Measurements from ENCODE around the gene EXD2. TPM values are rescaled to one million over a fixed set of nuclear protein-coding genes. Genes with fewer than 3 reads are reported as not detected.
A peak's percentile ranks its signal among the peaks of the same experiment; 100 is the strongest.

EXD2 gene
- total and polyA plus RNA-seq, 2 of the 13 experiments (the other 11 are each of a cell fraction or from before 2014, with no cell fraction given): 9.5 to 15.1 TPM

DNA sequence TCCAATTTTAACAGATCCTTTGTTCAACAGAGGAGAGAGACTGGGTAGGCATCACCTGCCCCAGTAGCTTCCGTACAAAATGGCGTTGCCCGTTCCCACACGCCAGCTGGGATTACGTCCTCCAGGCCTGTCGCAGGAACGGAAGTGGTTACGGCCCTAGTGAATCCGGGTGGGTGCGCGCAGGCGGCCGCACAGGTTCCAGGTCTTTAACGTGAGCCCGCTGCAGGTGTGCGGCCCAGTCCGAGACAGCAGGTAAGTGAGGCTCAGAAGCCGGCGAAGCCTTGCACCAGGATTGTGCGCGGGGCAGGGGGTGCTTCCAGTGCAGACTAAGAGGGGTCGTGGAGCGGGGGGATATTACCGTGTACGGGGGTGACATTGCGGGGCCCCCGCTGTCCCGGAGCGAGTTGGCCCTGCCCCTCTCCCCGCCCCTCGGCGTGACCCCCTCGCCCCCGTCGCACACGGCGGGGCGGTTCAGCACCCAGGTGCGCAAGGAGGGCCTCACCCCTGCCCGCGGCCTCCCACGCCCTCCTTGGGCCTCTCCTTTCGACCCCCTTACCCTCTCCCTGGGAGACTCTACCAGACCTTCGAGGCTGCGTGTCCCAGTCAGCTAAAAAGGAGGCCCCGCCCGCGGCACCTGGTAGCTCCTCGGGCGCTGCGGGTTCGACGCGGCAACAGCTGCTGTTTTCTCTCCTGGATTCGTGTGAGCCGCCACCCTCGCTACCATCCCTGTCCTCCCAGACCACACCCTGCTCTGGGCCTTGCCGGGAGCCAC is at the start of gene EXD2 (continued):
- TF ChIP-seq, protein P1, sequence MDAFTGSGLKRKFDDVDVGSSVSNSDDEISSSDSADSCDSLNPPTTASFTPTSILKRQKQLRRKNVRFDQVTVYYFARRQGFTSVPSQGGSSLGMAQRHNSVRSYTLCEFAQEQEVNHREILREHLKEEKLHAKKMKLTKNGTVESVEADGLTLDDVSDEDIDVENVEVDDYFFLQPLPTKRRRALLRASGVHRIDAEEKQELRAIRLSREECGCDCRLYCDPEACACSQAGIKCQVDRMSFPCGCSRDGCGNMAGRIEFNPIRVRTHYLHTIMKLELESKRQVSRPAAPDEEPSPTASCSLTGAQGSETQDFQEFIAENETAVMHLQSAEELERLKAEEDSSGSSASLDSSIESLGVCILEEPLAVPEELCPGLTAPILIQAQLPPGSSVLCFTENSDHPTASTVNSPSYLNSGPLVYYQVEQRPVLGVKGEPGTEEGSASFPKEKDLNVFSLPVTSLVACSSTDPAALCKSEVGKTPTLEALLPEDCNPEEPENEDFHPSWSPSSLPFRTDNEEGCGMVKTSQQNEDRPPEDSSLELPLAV (CRISPR knock-in tag; conservative IDR thresholded peaks at IDR 0.05; ENCODE audit: low read depth): no peak
- TF ChIP-seq, protein P2, sequence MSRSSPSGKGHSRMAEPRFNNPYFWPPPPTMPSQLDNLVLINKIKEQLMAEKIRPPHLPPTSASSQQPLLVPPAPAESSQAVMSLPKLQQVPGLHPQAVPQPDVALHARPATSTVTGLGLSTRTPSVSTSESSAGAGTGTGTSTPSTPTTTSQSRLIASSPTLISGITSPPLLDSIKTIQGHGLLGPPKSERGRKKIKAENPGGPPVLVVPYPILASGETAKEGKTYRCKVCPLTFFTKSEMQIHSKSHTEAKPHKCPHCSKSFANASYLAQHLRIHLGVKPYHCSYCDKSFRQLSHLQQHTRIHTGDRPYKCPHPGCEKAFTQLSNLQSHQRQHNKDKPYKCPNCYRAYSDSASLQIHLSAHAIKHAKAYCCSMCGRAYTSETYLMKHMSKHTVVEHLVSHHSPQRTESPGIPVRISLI (CRISPR knock-in tag; IDR thresholded peaks at IDR 0.05; ENCODE audit: borderline replicate concordance): peak; percentile 44; the same call in 1 of the 2 replicates
- TF ChIP-seq ZSCAN9 (CRISPR knock-in tag; IDR thresholded peaks at IDR 0.05; ENCODE audit: borderline replicate concordance) (no peak; the same call in 1 of the 2 replicates), KDM6A (CRISPR knock-in tag; IDR thresholded peaks at IDR 0.05; ENCODE audit: low read depth) (no peak), ZNF264 (CRISPR knock-in tag; IDR thresholded peaks at IDR 0.05) (no peak; the same call in 1 of the 2 replicates), PITX1 (CRISPR knock-in tag; IDR thresholded peaks at IDR 0.05) (peak; percentile 94), TBP (CRISPR knock-in tag; IDR thresholded peaks at IDR 0.05) (no peak), ZSCAN31 (CRISPR knock-in tag; IDR thresholded peaks at IDR 0.05; ENCODE audit: low read depth) (peak; percentile 47; the same call in 1 of the 2 replicates), ZKSCAN5 (CRISPR knock-in tag; IDR thresholded peaks at IDR 0.05) (no peak), ZNF720 (CRISPR knock-in tag; IDR thresholded peaks at IDR 0.05) (no peak), ZNF672 (CRISPR knock-in tag; IDR thresholded peaks at IDR 0.05) (no peak), NKX3-1 (CRISPR knock-in tag; IDR thresholded peaks at IDR 0.05) (peak; percentile 13; the same call in 1 of the 2 replicates), KLF13 (CRISPR knock-in tag; IDR thresholded peaks at IDR 0.05) (no peak), KLF6 (CRISPR knock-in tag; IDR thresholded peaks at IDR 0.05) (no peak)
- TF ChIP-seq, protein P3, sequence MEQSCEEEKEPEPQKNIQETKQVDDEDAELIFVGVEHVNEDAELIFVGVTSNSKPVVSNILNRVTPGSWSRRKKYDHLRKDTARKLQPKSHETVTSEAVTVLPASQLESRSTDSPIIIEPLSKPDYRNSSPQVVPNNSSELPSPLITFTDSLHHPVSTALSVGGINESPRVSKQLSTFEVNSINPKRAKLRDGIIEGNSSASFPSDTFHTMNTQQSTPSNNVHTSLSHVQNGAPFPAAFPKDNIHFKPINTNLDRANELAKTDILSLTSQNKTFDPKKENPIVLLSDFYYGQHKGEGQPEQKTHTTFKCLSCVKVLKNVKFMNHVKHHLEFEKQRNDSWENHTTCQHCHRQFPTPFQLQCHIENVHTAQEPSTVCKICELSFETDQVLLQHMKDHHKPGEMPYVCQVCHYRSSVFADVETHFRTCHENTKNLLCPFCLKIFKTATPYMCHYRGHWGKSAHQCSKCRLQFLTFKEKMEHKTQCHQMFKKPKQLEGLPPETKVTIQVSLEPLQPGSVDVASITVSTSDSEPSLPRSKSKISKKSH (CRISPR knock-in tag; IDR thresholded peaks at IDR 0.05; ENCODE audit: borderline replicate concordance): peak; percentile 81; the same call in 1 of the 2 replicates
- TF ChIP-seq, protein P4, sequence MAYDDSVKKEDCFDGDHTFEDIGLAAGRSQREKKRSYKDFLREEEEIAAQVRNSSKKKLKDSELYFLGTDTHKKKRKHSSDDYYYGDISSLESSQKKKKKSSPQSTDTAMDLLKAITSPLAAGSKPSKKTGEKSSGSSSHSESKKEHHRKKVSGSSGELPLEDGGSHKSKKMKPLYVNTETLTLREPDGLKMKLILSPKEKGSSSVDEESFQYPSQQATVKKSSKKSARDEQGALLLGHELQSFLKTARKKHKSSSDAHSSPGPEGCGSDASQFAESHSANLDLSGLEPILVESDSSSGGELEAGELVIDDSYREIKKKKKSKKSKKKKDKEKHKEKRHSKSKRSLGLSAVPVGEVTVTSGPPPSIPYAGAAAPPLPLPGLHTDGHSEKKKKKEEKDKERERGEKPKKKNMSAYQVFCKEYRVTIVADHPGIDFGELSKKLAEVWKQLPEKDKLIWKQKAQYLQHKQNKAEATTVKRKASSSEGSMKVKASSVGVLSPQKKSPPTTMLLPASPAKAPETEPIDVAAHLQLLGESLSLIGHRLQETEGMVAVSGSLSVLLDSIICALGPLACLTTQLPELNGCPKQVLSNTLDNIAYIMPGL (CRISPR knock-in tag; IDR thresholded peaks at IDR 0.05; ENCODE audit: borderline replicate concordance in 1 of 2, low read depth in 1 of 2): peak; percentile 91 to 97
- TF ChIP-seq, protein P5, sequence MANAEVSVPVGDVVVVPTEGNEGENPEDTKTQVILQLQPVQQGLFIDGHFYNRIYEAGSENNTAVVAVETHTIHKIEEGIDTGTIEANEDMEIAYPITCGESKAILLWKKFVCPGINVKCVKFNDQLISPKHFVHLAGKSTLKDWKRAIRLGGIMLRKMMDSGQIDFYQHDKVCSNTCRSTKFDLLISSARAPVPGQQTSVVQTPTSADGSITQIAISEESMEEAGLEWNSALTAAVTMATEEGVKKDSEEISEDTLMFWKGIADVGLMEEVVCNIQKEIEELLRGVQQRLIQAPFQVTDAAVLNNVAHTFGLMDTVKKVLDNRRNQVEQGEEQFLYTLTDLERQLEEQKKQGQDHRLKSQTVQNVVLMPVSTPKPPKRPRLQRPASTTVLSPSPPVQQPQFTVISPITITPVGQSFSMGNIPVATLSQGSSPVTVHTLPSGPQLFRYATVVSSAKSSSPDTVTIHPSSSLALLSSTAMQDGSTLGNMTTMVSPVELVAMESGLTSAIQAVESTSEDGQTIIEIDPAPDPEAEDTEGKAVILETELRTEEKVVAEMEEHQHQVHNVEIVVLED (CRISPR knock-in tag; IDR thresholded peaks at IDR 0.05; ENCODE audit: borderline replicate concordance): peak; percentile 95
- TF ChIP-seq, protein P6, sequence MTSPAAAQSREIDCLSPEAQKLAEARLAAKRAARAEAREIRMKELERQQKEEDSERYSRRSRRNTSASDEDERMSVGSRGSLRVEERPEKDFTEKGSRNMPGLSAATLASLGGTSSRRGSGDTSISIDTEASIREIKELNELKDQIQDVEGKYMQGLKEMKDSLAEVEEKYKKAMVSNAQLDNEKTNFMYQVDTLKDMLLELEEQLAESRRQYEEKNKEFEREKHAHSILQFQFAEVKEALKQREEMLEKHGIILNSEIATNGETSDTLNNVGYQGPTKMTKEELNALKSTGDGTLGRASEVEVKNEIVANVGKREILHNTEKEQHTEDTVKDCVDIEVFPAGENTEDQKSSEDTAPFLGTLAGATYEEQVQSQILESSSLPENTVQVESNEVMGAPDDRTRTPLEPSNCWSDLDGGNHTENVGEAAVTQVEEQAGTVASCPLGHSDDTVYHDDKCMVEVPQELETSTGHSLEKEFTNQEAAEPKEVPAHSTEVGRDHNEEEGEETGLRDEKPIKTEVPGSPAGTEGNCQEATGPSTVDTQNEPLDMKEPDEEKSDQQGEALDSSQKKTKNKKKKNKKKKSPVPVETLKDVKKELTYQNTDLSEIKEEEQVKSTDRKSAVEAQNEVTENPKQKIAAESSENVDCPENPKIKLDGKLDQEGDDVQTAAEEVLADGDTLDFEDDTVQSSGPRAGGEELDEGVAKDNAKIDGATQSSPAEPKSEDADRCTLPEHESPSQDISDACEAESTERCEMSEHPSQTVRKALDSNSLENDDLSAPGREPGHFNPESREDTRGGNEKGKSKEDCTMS (CRISPR knock-in tag; conservative IDR thresholded peaks at IDR 0.05): no peak

Data from HepG2 (cell line).